MM.1S (cell line): ENCODE data around the gene RFX7.
"Not testable (repeated sequence)": the region's sequence is repeated elsewhere in the genome, so short reads cannot be mapped to it uniquely, and the experiment has no call there.

Experiments used
- CTCF ChIP-seq: fragments of 300-600 bp; sonication (generic); IDR thresholded peaks from 2 replicates; pipeline ENCODE4 v1.5.1; 2016; ENCODE audit warnings: antibody characterized with exemption, low read length, mixed read lengths
- EZH2 ChIP-seq: fragments of 300-600 bp; sonication (generic); optimal IDR thresholded peaks from 2 replicates; pipeline ENCODE3; 2017; ENCODE audit warnings: low read depth, mild to moderate bottlenecking, antibody characterized with exemption, low read length, mixed read lengths
- EZH2phosphoT487 ChIP-seq: fragments of 300-600 bp; sonication (generic); IDR thresholded peaks from 2 replicates; pipeline ENCODE4 v1.6.1; 2018; ENCODE audit warnings: antibody characterized with exemption, low read length

- TF ChIP-seq CTCF, EZH2phosphoT487, EZH2: not testable (repeated sequence)
Observed at GRCh38 chr15:56257306-56257705, 13.6 kb upstream of the RFX7 start.
